ENCODE measurements around the gene FAM153A.
"Not testable (repeated sequence)": the region's sequence is repeated elsewhere in the genome, so short reads cannot be mapped to it uniquely, and the experiment has no call there.

DNA sequence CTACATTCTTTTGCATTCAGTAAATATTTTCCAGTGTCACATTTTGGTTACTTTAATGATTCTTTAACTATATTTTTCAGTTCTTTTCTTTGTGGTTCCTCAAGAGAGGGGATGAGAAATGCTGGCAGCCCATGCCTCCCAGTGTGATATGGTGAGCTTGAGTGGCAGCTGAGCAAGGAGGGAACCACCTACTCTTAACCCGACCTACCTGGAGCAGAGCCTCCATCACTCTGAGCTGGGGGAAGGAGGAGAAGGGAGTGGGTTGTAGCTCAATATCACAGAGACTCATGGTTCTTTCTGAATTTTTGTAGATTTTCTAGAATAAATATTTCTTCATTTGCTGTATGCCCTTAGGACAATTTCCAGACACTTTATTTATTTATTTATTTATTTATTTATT is 37.0 kb upstream of the FAM153A start:
- not testable (repeated sequence) for TF ChIP-seq POLR2A (IDR thresholded peaks at IDR 0.05)
- TF ChIP-seq, protein P1, sequence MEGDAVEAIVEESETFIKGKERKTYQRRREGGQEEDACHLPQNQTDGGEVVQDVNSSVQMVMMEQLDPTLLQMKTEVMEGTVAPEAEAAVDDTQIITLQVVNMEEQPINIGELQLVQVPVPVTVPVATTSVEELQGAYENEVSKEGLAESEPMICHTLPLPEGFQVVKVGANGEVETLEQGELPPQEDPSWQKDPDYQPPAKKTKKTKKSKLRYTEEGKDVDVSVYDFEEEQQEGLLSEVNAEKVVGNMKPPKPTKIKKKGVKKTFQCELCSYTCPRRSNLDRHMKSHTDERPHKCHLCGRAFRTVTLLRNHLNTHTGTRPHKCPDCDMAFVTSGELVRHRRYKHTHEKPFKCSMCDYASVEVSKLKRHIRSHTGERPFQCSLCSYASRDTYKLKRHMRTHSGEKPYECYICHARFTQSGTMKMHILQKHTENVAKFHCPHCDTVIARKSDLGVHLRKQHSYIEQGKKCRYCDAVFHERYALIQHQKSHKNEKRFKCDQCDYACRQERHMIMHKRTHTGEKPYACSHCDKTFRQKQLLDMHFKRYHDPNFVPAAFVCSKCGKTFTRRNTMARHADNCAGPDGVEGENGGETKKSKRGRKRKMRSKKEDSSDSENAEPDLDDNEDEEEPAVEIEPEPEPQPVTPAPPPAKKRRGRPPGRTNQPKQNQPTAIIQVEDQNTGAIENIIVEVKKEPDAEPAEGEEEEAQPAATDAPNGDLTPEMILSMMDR (IDR thresholded peaks at IDR 0.05): not testable (repeated sequence)
